ENCODE results near the gene RALGDS.
A peak's percentile ranks its signal among the peaks of the same experiment; 100 is the strongest.

RALGDS gene

GRCh38 chr9:133140174-133140505, 19.1 kb upstream of the RALGDS start:
- no peak for DNase-seq
- in situ Hi-C loops (cut with HindIII; ENCODE audit: low pct_ligation_motif_present, low pct_unique_long_range_greater_than_20kb, low sequenced_read_pairs): no loop called here

- DNase-seq: no peak
- in situ Hi-C loops (cut with HindIII; ENCODE audit: low pct_ligation_motif_present, low pct_unique_long_range_greater_than_20kb, low sequenced_read_pairs): no loop called here
Observed at GRCh38 chr9:133139246-133140173, 18.5 kb upstream of the RALGDS start.

GRCh38 chr9:133137451-133138231, 16.6 kb upstream of the RALGDS start:
- in situ Hi-C loops (cut with HindIII; ENCODE audit: low pct_ligation_motif_present, low pct_unique_long_range_greater_than_20kb, low sequenced_read_pairs): no loop called here
- DNase-seq: no peak

GRCh38 chr9:133135146-133135745, 14.2 kb upstream of the RALGDS start:
- DNase-seq: peak; percentile 95
- in situ Hi-C loops (cut with HindIII; ENCODE audit: low pct_ligation_motif_present, low pct_unique_long_range_greater_than_20kb, low sequenced_read_pairs): no loop called here

GRCh38 chr9:133134388-133135145, 13.5 kb upstream of the RALGDS start:
- in situ Hi-C loops (cut with HindIII; ENCODE audit: low pct_ligation_motif_present, low pct_unique_long_range_greater_than_20kb, low sequenced_read_pairs): no loop called here
- DNase-seq: no peak

- peak; percentile 94 for DNase-seq
- in situ Hi-C loops (cut with HindIII; ENCODE audit: low pct_ligation_motif_present, low pct_unique_long_range_greater_than_20kb, low sequenced_read_pairs): no loop called here
Observed at GRCh38 chr9:133133681-133134387, 12.8 kb upstream of the RALGDS start.

- DNase-seq: no peak
- in situ Hi-C loops (cut with HindIII; ENCODE audit: low pct_ligation_motif_present, low pct_unique_long_range_greater_than_20kb, low sequenced_read_pairs): no loop called here
Observed at GRCh38 chr9:133132174-133132573, 11.1 kb upstream of the RALGDS start.

GRCh38 chr9:133131506-133131905, 10.5 kb upstream of the RALGDS start:
- no peak for DNase-seq
- in situ Hi-C loops (cut with HindIII; ENCODE audit: low pct_ligation_motif_present, low pct_unique_long_range_greater_than_20kb, low sequenced_read_pairs): no loop called here

- in situ Hi-C loops (cut with HindIII; ENCODE audit: low pct_ligation_motif_present, low pct_unique_long_range_greater_than_20kb, low sequenced_read_pairs): no loop called here
Observed at GRCh38 chr9:133130685-133131244, 9.7 kb upstream of the RALGDS start.

GRCh38 chr9:133129001-133129795, 8.2 kb upstream of the RALGDS start:
- no peak for DNase-seq
- in situ Hi-C loops (cut with HindIII; ENCODE audit: low pct_ligation_motif_present, low pct_unique_long_range_greater_than_20kb, low sequenced_read_pairs): no loop called here

More at GRCh38 chr9:133130685-133131244, 9.7 kb upstream of the RALGDS start:
- DNase-seq: no peak

GRCh38 chr9:133128152-133128551, 7.1 kb upstream of the RALGDS start:
- DNase-seq: no peak
- in situ Hi-C loops (cut with HindIII; ENCODE audit: low pct_ligation_motif_present, low pct_unique_long_range_greater_than_20kb, low sequenced_read_pairs): no loop called here

- no peak for DNase-seq
- in situ Hi-C loops (cut with HindIII; ENCODE audit: low pct_ligation_motif_present, low pct_unique_long_range_greater_than_20kb, low sequenced_read_pairs): no loop called here
Observed at GRCh38 chr9:133127340-133127981, 6.4 kb upstream of the RALGDS start.

GRCh38 chr9:133126697-133127339, 5.8 kb upstream of the RALGDS start:
- no peak for DNase-seq
- in situ Hi-C loops (cut with HindIII; ENCODE audit: low pct_ligation_motif_present, low pct_unique_long_range_greater_than_20kb, low sequenced_read_pairs): no loop called here

GRCh38 chr9:133125941-133126696, 5.1 kb upstream of the RALGDS start:
- no peak for DNase-seq
- in situ Hi-C loops (cut with HindIII; ENCODE audit: low pct_ligation_motif_present, low pct_unique_long_range_greater_than_20kb, low sequenced_read_pairs): no loop called here

- no peak for DNase-seq
- in situ Hi-C loops (cut with HindIII; ENCODE audit: low pct_ligation_motif_present, low pct_unique_long_range_greater_than_20kb, low sequenced_read_pairs): no loop called here
Observed at GRCh38 chr9:133124907-133125275, 3.9 kb upstream of the RALGDS start.
